GM12878 (cell line): Measurements from ENCODE around the gene LTC4S. TPM values are rescaled to one million over a fixed set of nuclear protein-coding genes. Genes with fewer than 3 reads are reported as not detected.

Source experiments
- ATAC-seq: fragments of 200-7000 bp; cut with Tn5 transposase; 3 replicates; pipeline ENCODE4 v1.9.1; 2020; ENCODE audit warnings: mild to moderate bottlenecking, moderate library complexity
- BruUV-seq: library from RNA; stranded (reverse); fragments of 400-500 nt; replicated peaks from 2 replicates; lab custom pipeline; 2021; lab: Mats Ljungman, UMichigan
- CTCF ChIA-PET: fragments of 300-600 bp; sonication (Branson Sonifier 250); formaldehyde crosslinking; extraction: SDS; loops from one replicate; lab custom pipeline; 2021; ENCODE audit warnings: inconsistent platforms; lab: Yijun Ruan, JAX
- POLR2A ChIA-PET: fragments of 350-600 bp; formaldehyde crosslinking; extraction: SDS; loops from one replicate; lab custom pipeline; 2021; ENCODE audit warnings: inconsistent platforms; lab: Charles Lee
- RAD21 ChIA-PET: fragments of 300-600 bp; sonication (Branson Sonifier 250); formaldehyde crosslinking; loops from one replicate; lab custom pipeline; 2023; ENCODE audit warnings: antibody characterized with exemption; ENCODE audit not compliant: unreplicated experiment; lab: Charles Lee
- SMC1A ChIA-PET: fragments of 300-600 bp; sonication (Branson Sonifier 250); formaldehyde crosslinking; loops from one replicate; lab custom pipeline; 2023; ENCODE audit not compliant: unreplicated experiment, uncharacterized antibody; lab: Charles Lee
- DNase-seq: peaks from one replicate; pipeline ENCODE4 v3.0.0-alpha.2; 2011; ENCODE audit warnings: low read depth, low spot score
- FAIRE-seq: peaks from 3 replicates; lab custom pipeline; 2011; peaks lifted over from hg19 to GRCh38; lab: Jason Lieb, UNC
- H2AFZ ChIP-seq: 2 replicates; pipeline ENCODE4 v1.6.0; 2011; ENCODE audit warnings: low read depth, low read length, control low read depth; ENCODE audit not compliant: control insufficient read depth
- H3K27ac ChIP-seq: 2 replicates; pipeline ENCODE4 v1.5.1; 2011; ENCODE audit warnings: control low read depth; ENCODE audit not compliant: control insufficient read depth, insufficient read depth
- H3K27me3 ChIP-seq, 2 experiments: replicated peaks in 1 of 2; 2 replicates each; pipeline versions ENCODE4 v1.6.0 to v1.6.1; 2011; ENCODE audit warnings: low read length in 1 of 2; ENCODE audit not compliant: control insufficient read depth in 2 of 2, insufficient read depth in 2 of 2
- H3K36me3 ChIP-seq, 2 experiments: 2 replicates each; pipeline ENCODE4 v1.5.1; 2011; ENCODE audit warnings: low read length in 1 of 2; ENCODE audit not compliant: control insufficient read depth in 2 of 2, insufficient read depth in 2 of 2
- H3K4me1 ChIP-seq: 2 replicates; pipeline ENCODE4 v1.6.1; 2011; ENCODE audit warnings: mild to moderate bottlenecking, low read length, moderate library complexity, mixed read lengths; ENCODE audit not compliant: control insufficient read depth, insufficient read depth
- H3K4me2 ChIP-seq: 2 replicates; pipeline ENCODE4 v1.6.0; 2011; ENCODE audit warnings: control low read depth; ENCODE audit not compliant: control insufficient read depth, insufficient read depth
- H3K4me3 ChIP-seq: fragments of 200-600 bp; sonication (generic); 2 replicates; pipeline ENCODE4 v1.5.1; 2016
- H3K79me2 ChIP-seq: 2 replicates; pipeline ENCODE4 v1.6.0; 2011; ENCODE audit warnings: low read length; ENCODE audit not compliant: control insufficient read depth, insufficient read depth
- H3K9ac ChIP-seq: 2 replicates; pipeline ENCODE4 v1.8.0; 2011; ENCODE audit warnings: low read length, control low read depth, mixed read lengths; ENCODE audit not compliant: control insufficient read depth, insufficient read depth
- H3K9me3 ChIP-seq: replicated peaks from 3 replicates; pipeline ENCODE4 v1.5.1; 2011; ENCODE audit warnings: mild to moderate bottlenecking, low read length; ENCODE audit not compliant: control insufficient read depth, insufficient read depth
- H4K20me1 ChIP-seq: 2 replicates; pipeline ENCODE4 v1.6.0; 2011; ENCODE audit not compliant: control insufficient read depth, insufficient read depth
- ASH2L ChIP-seq: fragments of 300-600, 200-600 bp; sonication (generic); IDR thresholded peaks from 2 replicates; pipeline ENCODE4 v1.6.1; 2017; ENCODE audit warnings: low read depth, mild to moderate bottlenecking, borderline replicate concordance
- ATF3 ChIP-seq: IDR thresholded peaks from 2 replicates; pipeline ENCODE4 v1.6.1; 2011; ENCODE audit warnings: low read depth, mild to moderate bottlenecking, low read length, moderate library complexity, borderline replicate concordance; ENCODE audit errors: extremely low read depth
- BHLHE40 ChIP-seq, 2 experiments: fragments of 450-650 bp in 1 of 2; IDR thresholded peaks; 2 replicates each; pipeline ENCODE4 v1.6.1; 2011 to 2017; ENCODE audit warnings: low read depth in 2 of 2, borderline replicate concordance in 1 of 2, improper control_type of control experiment in 1 of 2, low read length in 1 of 2, mild to moderate bottlenecking in 1 of 2
- EGR1 ChIP-seq, 2 experiments: IDR thresholded peaks; 1 replicate in 1 of 2; 2 replicates in 1 of 2; pipeline ENCODE4 v1.6.1; 2011 to 2012; ENCODE audit warnings: low read depth in 2 of 2, low read length in 2 of 2, borderline replicate concordance in 1 of 2, mild to moderate bottlenecking in 1 of 2, moderate library complexity in 1 of 2
- JUNB ChIP-seq: IDR thresholded peaks from 2 replicates; pipeline ENCODE4 v1.6.1; 2016; ENCODE audit warnings: antibody characterized with exemption, mild to moderate bottlenecking
- MTA3 ChIP-seq: IDR thresholded peaks from 2 replicates; pipeline ENCODE4 v1.6.1; 2012; ENCODE audit warnings: low read length, inconsistent platforms, borderline replicate concordance
- POLR2A ChIP-seq: IDR thresholded peaks from 2 replicates; pipeline ENCODE4 v1.6.1; 2011; ENCODE audit warnings: low read depth, mild to moderate bottlenecking, low read length
- POLR2AphosphoS5 ChIP-seq: IDR thresholded peaks from 2 replicates; pipeline ENCODE4 v1.6.1; 2011; ENCODE audit warnings: mild to moderate bottlenecking, low read length, inconsistent platforms
- RAD21 ChIP-seq: IDR thresholded peaks from 2 replicates; pipeline ENCODE4 v1.6.1; 2011; ENCODE audit warnings: mild to moderate bottlenecking, low read depth, low read length, moderate library complexity; ENCODE audit not compliant: insufficient read depth
- SPI1 ChIP-seq: IDR thresholded peaks from 2 replicates; pipeline ENCODE4 v1.6.1; 2011; ENCODE audit warnings: low read depth, mild to moderate bottlenecking, low read length, moderate library complexity, borderline replicate concordance; ENCODE audit not compliant: insufficient read depth
- SREBF1 ChIP-seq: IDR thresholded peaks from 2 replicates; pipeline ENCODE4 v1.6.1; 2012; ENCODE audit warnings: mild to moderate bottlenecking, low read length
- SRF ChIP-seq, 2 experiments: IDR thresholded peaks; 2 replicates each; pipeline ENCODE4 v1.6.1; 2011; ENCODE audit warnings: low read depth in 2 of 2, low read length in 2 of 2, mild to moderate bottlenecking in 1 of 2, moderate library complexity in 1 of 2
- USF2 ChIP-seq: IDR thresholded peaks from 2 replicates; pipeline ENCODE4 v1.6.1; 2011; ENCODE audit warnings: low read depth, low read length, improper control_type of control experiment, borderline replicate concordance
- ZNF592 ChIP-seq: fragments of 450-650 bp; IDR thresholded peaks from 2 replicates; pipeline ENCODE4 v1.6.1; 2017; ENCODE audit warnings: mild to moderate bottlenecking, moderate library complexity
- WGBS: methylation state at CpG from one replicate; pipeline ENCODE4 v1.1.6; 2016; ENCODE audit warnings: low lambda C conversion rate; ENCODE audit not compliant: insufficient replicate concordance, insufficient coverage; ENCODE audit errors: missing lambda C conversion rate; 5-methylcytosine and 5-hydroxymethylcytosine counted together
- in situ Hi-C: fragments of 300-500 bp; cut with MboI; formaldehyde crosslinking; loops from 9 replicates; pipeline ENCODE4 v1.14.3; 2018; ENCODE audit warnings: mixed read lengths
- intact Hi-C: fragments of 100-400 bp; cut with micrococcal nuclease; formaldehyde crosslinking; loops from one replicate; pipeline ENCODE4 v1.14.2; 2022; ENCODE audit not compliant: unreplicated experiment
- polyA plus RNA-seq, 11 experiments: library from polyadenylated mRNA; depleted of rRNA in 4 of 11; unstranded in 6 of 11; stranded (reverse) in 5 of 11; fragments of >200 nt; fragmentation: Nextera tagmentation in 4 of 11; fragmentation: Illumina TruSeq in 1 of 11; extraction: Ambion mirVana in 4 of 11; extraction: Trizol in 1 of 11; gene quantifications; 1 replicate in 1 of 11; 2 replicates in 10 of 11; pipeline versions ENCODE4 v1.2.1 to v1.2.3, GENCODE V29; 2011 to 2016; ENCODE audit warnings: inconsistent platforms in 2 of 11, missing spikeins in 2 of 11, low read depth in 1 of 11
- total RNA-seq, 4 experiments: library from RNA; depleted of rRNA in 3 of 4; stranded (reverse); fragments of >200 nt in 3 of 4; fragmentation: Illumina TruSeq in 1 of 4; extraction: Trizol in 1 of 4; gene quantifications; 2 replicates each; pipeline versions ENCODE4 v1.2.1 to v1.2.3, GENCODE V29; 2013 to 2021

Gene LTC4S
- total and polyA plus RNA-seq, 10 of the 15 experiments (the other 5 are each of a cell fraction or from before 2014, with no cell fraction given), result 0.78 to 3.6 (median 1.8) TPM; not detected in 5

GRCh38 chr5:179830818-179831468, 37.2 kb downstream of the LTC4S start:
- RAD21 ChIA-PET, result no interaction called here
- peaks cover 19 to 30% of the 10 kb centered on the region in 2 experiments for H3K36me3 ChIP-seq
- no peak for DNase-seq
- no peaks in the 10 kb centered on the region for H3K4me1 ChIP-seq
- H4K20me1 ChIP-seq, result peaks cover under 1% of the 10 kb centered on the region; the same call in 1 of the 2 replicates
- H3K9ac ChIP-seq, result no peak overlapping the region
- CTCF ChIA-PET, result interaction anchor here (1.0 kb wide), 1 partner anchor 26 kb away, joined by 3 read pairs; no protein-coding TSS in a partner anchor
- 0 out of 2 replicates have a peak, but pooled peaks have one; percentile 8 for TF ChIP-seq POLR2AphosphoS5
- TF ChIP-seq ASH2L, result no peak
- no peak for TF ChIP-seq ATF3
- no peak for TF ChIP-seq ZNF592
- TF ChIP-seq EGR1 (IDR thresholded peaks at IDR 0.05; ENCODE audit: borderline replicate concordance in 1 of 2, low read depth in 2 of 2, low read length in 2 of 2), result no peak
- no peak for TF ChIP-seq USF2
- no peak for TF ChIP-seq SRF (IDR thresholded peaks at IDR 0.05; ENCODE audit: low read depth in 2 of 2, low read length in 2 of 2)
- TF ChIP-seq SREBF1, result no peak
- TF ChIP-seq SPI1, result no peak
- no peak for TF ChIP-seq MTA3
- no peak for TF ChIP-seq RAD21
- no peak for TF ChIP-seq BHLHE40 (IDR thresholded peaks at IDR 0.05; ENCODE audit: borderline replicate concordance in 1 of 2, low read depth in 2 of 2, low read length in 1 of 2)
- TF ChIP-seq POLR2A, result peak; percentile 45; the same call in 1 of the 2 replicates
- TF ChIP-seq JUNB, result no peak
- SMC1A ChIA-PET, result interaction anchor here (0.6 kb wide), 1 partner anchor 23 kb away, joined by 3 read pairs; no protein-coding TSS in a partner anchor
- no peaks in the 10 kb centered on the region for H3K27me3 ChIP-seq
- no peak for FAIRE-seq
- no peak for ATAC-seq
- no peak overlapping the region for H2AFZ ChIP-seq
- H3K27ac ChIP-seq, result no peak overlapping the region
- in situ Hi-C loops, result no loop called here
- POLR2A ChIA-PET, result interaction anchor here (1.2 kb wide), 1 partner anchor 9 kb away, joined by 3 read pairs; no protein-coding TSS in a partner anchor
- intact Hi-C loops, result no loop called here
- H3K4me3 ChIP-seq, result no peak overlapping the region
- H3K79me2 ChIP-seq, result no peaks in the 10 kb centered on the region
- H3K4me2 ChIP-seq, result no peak overlapping the region
- WGBS, result 97% methylated on average over 7 of the region's 7 CpGs
- BruUV-seq, result no TSS peak
- H3K9me3 ChIP-seq, result no peaks in the 10 kb centered on the region
